A549 (cell line): ENCODE data around the gene ARHGEF1. TPM values are rescaled to one million over a fixed set of nuclear protein-coding genes. Genes with fewer than 3 reads are reported as not detected.

Experiments
- ATAC-seq, 2 experiments: fragments of 200-7000 bp in 1 of 2; fragments of >200 bp in 1 of 2; cut with Nextera tagmentation in 1 of 2; cut with Tn5 transposase in 1 of 2; 3 replicates each; pipeline versions ENCODE4 v1.8.0 to v1.9.1; 2018 to 2020; ENCODE audit warnings: mild to moderate bottlenecking in 1 of 2, moderate library complexity in 1 of 2
- CTCF ChIA-PET: fragments of 300-600 bp; sonication (Branson Sonifier 250); formaldehyde crosslinking; extraction: SDS; loops from one replicate; lab custom pipeline; 2021; ENCODE audit warnings: antibody characterized with exemption, inconsistent platforms; lab: Yijun Ruan, JAX
- POLR2A ChIA-PET: fragments of 350-600 bp; formaldehyde crosslinking; extraction: SDS; loops from one replicate; lab custom pipeline; 2021; ENCODE audit warnings: antibody characterized with exemption, inconsistent platforms; lab: Yijun Ruan, JAX
- DNase-seq, 2 experiments: peaks; one replicate each; pipeline versions ENCODE4 v3.0.0 to v3.0.0-alpha.2; 2011 to 2016; ENCODE audit warnings: low read depth in 1 of 2, low spot score in 1 of 2
- FAIRE-seq: peaks from 2 replicates; lab custom pipeline; 2011; peaks lifted over from hg19 to GRCh38; lab: Jason Lieb, UNC
- H3K27ac ChIP-seq, 2 experiments: fragments of >200 bp; sonication (Bioruptor Twin); formaldehyde crosslinking; 3 replicates each; pipeline ENCODE4 v1.5.1; 2016 to 2017
- H3K4me1 ChIP-seq: fragments of >200 bp; sonication (Bioruptor Twin); formaldehyde crosslinking; 3 replicates; pipeline ENCODE4 v1.6.1; 2016
- H3K4me2 ChIP-seq: fragments of >200 bp; sonication (Bioruptor Twin); formaldehyde crosslinking; 3 replicates; pipeline ENCODE4 v1.6.1; 2016
- H3K4me3 ChIP-seq: fragments of >200 bp; sonication (Bioruptor Twin); formaldehyde crosslinking; 3 replicates; pipeline ENCODE4 v1.5.1; 2016
- H3K9me3 ChIP-seq: fragments of >200 bp; sonication (Bioruptor Twin); formaldehyde crosslinking; 3 replicates; pipeline ENCODE4 v1.6.1; 2016
- BHLHE40 ChIP-seq: IDR thresholded peaks from 2 replicates; pipeline ENCODE4 v1.6.1; 2012; ENCODE audit warnings: low read depth, low read length, inconsistent platforms
- CBX8 ChIP-seq: fragments of 200-600 bp; sonication (generic); IDR thresholded peaks from 2 replicates; pipeline ENCODE4 v1.6.1; 2016
- E2F6 ChIP-seq: IDR thresholded peaks from 2 replicates; pipeline ENCODE4 v1.6.1; 2012; ENCODE audit warnings: low read depth, borderline replicate concordance
- EHMT2 ChIP-seq: fragments of 200-600 bp; sonication (generic); IDR thresholded peaks from 2 replicates; pipeline ENCODE4 v1.6.1; 2016; ENCODE audit warnings: antibody characterized with exemption, low read depth, mild to moderate bottlenecking, moderate library complexity
- ELK1 ChIP-seq: fragments of 150-350 bp; IDR thresholded peaks from 2 replicates; pipeline ENCODE4 v1.6.1; 2014; ENCODE audit warnings: low read depth, mild to moderate bottlenecking, low read length
- EP300 ChIP-seq, 2 experiments: fragments of >200 bp; sonication (Bioruptor Twin); formaldehyde crosslinking; IDR thresholded peaks; 2 replicates in 1 of 2; 3 replicates in 1 of 2; pipeline ENCODE4 v1.6.1; 2016 to 2017
- FOSB ChIP-seq: fragments of 250-450 bp; sonication (Bioruptor Pico); IDR thresholded peaks from 2 replicates; pipeline ENCODE4 v1.5.0; 2020; ENCODE audit warnings: mild to moderate bottlenecking, moderate library complexity
- HDAC2 ChIP-seq: fragments of 200-600 bp; sonication (generic); IDR thresholded peaks from 2 replicates; pipeline ENCODE4 v1.6.1; 2016
- HES2 ChIP-seq: fragments of >200 bp; sonication (Bioruptor Twin); formaldehyde crosslinking; IDR thresholded peaks from 2 replicates; pipeline ENCODE4 v1.6.1; 2016
- HMGXB4 ChIP-seq: fragments of 250-450 bp; sonication (Bioruptor Pico); IDR thresholded peaks from 2 replicates; pipeline ENCODE4 v1.5.0; 2021; ENCODE audit warnings: mild to moderate bottlenecking, moderate library complexity, borderline replicate concordance
- HOXA7 ChIP-seq: fragments of 250-450 bp; sonication (Bioruptor Pico); IDR thresholded peaks from 2 replicates; pipeline ENCODE4 v1.5.0; 2020; ENCODE audit warnings: mild to moderate bottlenecking, moderate library complexity
- HOXB13 ChIP-seq: fragments of 250-450 bp; sonication (Bioruptor Pico); IDR thresholded peaks from 2 replicates; pipeline ENCODE4 v1.5.0; 2020; ENCODE audit warnings: low read depth, mild to moderate bottlenecking, moderate library complexity
- JUN ChIP-seq, 2 experiments: fragments of >200 bp; sonication (Bioruptor Twin); formaldehyde crosslinking; IDR thresholded peaks; 2 replicates in 1 of 2; 3 replicates in 1 of 2; pipeline ENCODE4 v1.6.1; 2016 to 2017
- JUNB ChIP-seq: fragments of >200 bp; sonication (Bioruptor Twin); formaldehyde crosslinking; IDR thresholded peaks from 2 replicates; pipeline ENCODE4 v1.6.1; 2016
- KDM1A ChIP-seq: fragments of 200-600 bp; sonication (generic); IDR thresholded peaks from 2 replicates; pipeline ENCODE4 v1.6.1; 2016; ENCODE audit warnings: low read depth, mild to moderate bottlenecking
- MAFK ChIP-seq: fragments of 450-650 bp; IDR thresholded peaks from 2 replicates; pipeline ENCODE4 v1.6.1; 2014; ENCODE audit not compliant: partially characterized antibody
- MAX ChIP-seq: IDR thresholded peaks from 2 replicates; pipeline ENCODE4 v1.6.1; 2012
- MAZ ChIP-seq: fragments of 150-350 bp; IDR thresholded peaks from 2 replicates; pipeline ENCODE4 v1.6.1; 2014; ENCODE audit warnings: antibody characterized with exemption, low read depth, low read length, borderline replicate concordance
- MYC ChIP-seq: IDR thresholded peaks from 2 replicates; pipeline ENCODE4 v1.6.1; 2012; ENCODE audit warnings: mild to moderate bottlenecking, inconsistent platforms, low read length, improper control_type of control experiment, borderline replicate concordance
- NFE2L2 ChIP-seq: fragments of 150-350 bp; conservative IDR thresholded peaks from 2 replicates; pipeline ENCODE4 v1.6.1; 2014; ENCODE audit warnings: low read length
- NPAS2 ChIP-seq: fragments of 250-450 bp; sonication (Bioruptor Pico); IDR thresholded peaks from 2 replicates; pipeline ENCODE4 v1.8.0; 2022; ENCODE audit warnings: mild to moderate bottlenecking, moderate library complexity, borderline replicate concordance
- NR3C1 ChIP-seq: fragments of >200 bp; sonication (Bioruptor Twin); formaldehyde crosslinking; IDR thresholded peaks from 3 replicates; pipeline ENCODE4 v1.6.1; 2017
- PBX3 ChIP-seq: IDR thresholded peaks from 2 replicates; pipeline ENCODE4 v1.6.1; 2012
- PHF8 ChIP-seq: fragments of 200-600 bp; sonication (generic); IDR thresholded peaks from 2 replicates; pipeline ENCODE4 v1.6.1; 2016; ENCODE audit warnings: low read depth, mild to moderate bottlenecking, antibody characterized with exemption, moderate library complexity, borderline replicate concordance
- POLR2AphosphoS2 ChIP-seq: conservative IDR thresholded peaks from 2 replicates; pipeline ENCODE4 v1.6.1; 2012; ENCODE audit warnings: low read length, improper control_type of control experiment, inconsistent platforms
- RAD21 ChIP-seq, 2 experiments: fragments of >200 bp in 1 of 2; sonication (Bioruptor Twin) in 1 of 2; formaldehyde crosslinking in 1 of 2; IDR thresholded peaks in 1 of 2; conservative IDR thresholded peaks in 1 of 2; 2 replicates in 1 of 2; 3 replicates in 1 of 2; pipeline ENCODE4 v1.6.1; 2012 to 2018; ENCODE audit warnings: inconsistent platforms in 1 of 2
- SMC3 ChIP-seq: fragments of >200 bp; sonication (Bioruptor Twin); formaldehyde crosslinking; IDR thresholded peaks from 3 replicates; pipeline ENCODE4 v1.6.1; 2018; ENCODE audit warnings: inconsistent platforms
- SREBF2 ChIP-seq: fragments of 450-650 bp; IDR thresholded peaks from 2 replicates; pipeline ENCODE4 v1.6.1; 2014; ENCODE audit warnings: mild to moderate bottlenecking, moderate library complexity
- TP53 ChIP-seq: fragments of 250-450 bp; sonication (Bioruptor Pico); IDR thresholded peaks from 2 replicates; pipeline ENCODE4 v1.5.0; 2021; ENCODE audit warnings: mild to moderate bottlenecking, moderate library complexity
- ZFP36 ChIP-seq: fragments of 450-650 bp; IDR thresholded peaks from 2 replicates; pipeline ENCODE4 v1.6.1; 2014; ENCODE audit warnings: borderline replicate concordance; ENCODE audit not compliant: partially characterized antibody
- WGBS: methylation state at CpG from one replicate; pipeline ENCODE4 v1.1.6; 2017; ENCODE audit errors: missing lambda C conversion rate; 5-methylcytosine and 5-hydroxymethylcytosine counted together
- polyA plus RNA-seq, 4 experiments: library from polyadenylated mRNA; depleted of rRNA in 3 of 4; stranded (reverse); fragments of >200 nt; fragmentation: RNase III in 1 of 4; extraction: RNeasy Plus Mini Kit Qiagen cat#74134 plus additional on column Dnase treatment in 1 of 4; gene quantifications; 2 replicates in 3 of 4; 3 replicates in 1 of 4; pipeline ENCODE4 v1.2.3, GENCODE V29; 2011 to 2017

The ARHGEF1 gene
- polyA plus RNA-seq, 2 of the 4 experiments (the other 2 are of a cell fraction): 38.0 to 84.2 TPM

- POLR2A ChIA-PET: interaction anchor here (0.6 kb wide), 1 partner anchor 38 kb away, joined by 3 read pairs; the partner anchor contains the start of gene RPS19
- FAIRE-seq (no peak), DNase-seq (no peak), ATAC-seq (no peak)
- CTCF ChIA-PET: interaction anchor here (1.0 to 2.9 kb wide), 7 partner anchors 14 to 59 kb away, joined by 3 to 9 read pairs (median 4); no protein-coding TSS in a partner anchor
- peaks cover 18% of the 10 kb centered on the region for H3K4me1 ChIP-seq
- H3K27ac ChIP-seq: no peak overlapping the region
- no peak for TF ChIP-seq HMGXB4
- TF ChIP-seq MAZ: no peak
- TF ChIP-seq HDAC2: no peak
- no peak for TF ChIP-seq HOXB13
- no peak for TF ChIP-seq POLR2AphosphoS2
- no peak for TF ChIP-seq HOXA7 (CRISPR knock-in tag)
- no peak for TF ChIP-seq TP53 (CRISPR knock-in tag)
- TF ChIP-seq NPAS2 (CRISPR knock-in tag): no peak
- TF ChIP-seq SMC3: no peak
- no peak for TF ChIP-seq ZFP36
- TF ChIP-seq RAD21 (conservative IDR thresholded peaks at IDR 0.05 in 1 of 2, IDR thresholded peaks at IDR 0.05 in 1 of 2): no peak
- no peak for TF ChIP-seq ELK1
- no peak for TF ChIP-seq EP300 (IDR thresholded peaks at IDR 0.05)
- TF ChIP-seq MAFK: no peak
- no peak for TF ChIP-seq SREBF2
- TF ChIP-seq BHLHE40: no peak
- no peak for TF ChIP-seq MAX
- H3K9me3 ChIP-seq: no peaks in the 10 kb centered on the region
- 94% methylated on average over 15 of the region's 15 CpGs for WGBS
- no peak overlapping the region for H3K4me2 ChIP-seq
- H3K4me3 ChIP-seq: no peak overlapping the region
Measured at GRCh38 chr19:41898235-41898634, 15.3 kb downstream of the ARHGEF1 start.

GRCh38 chr19:41901707-41902360 is 18.9 kb downstream of the ARHGEF1 start:
- TF ChIP-seq PHF8 (no peak), NPAS2 (CRISPR knock-in tag) (no peak), TP53 (CRISPR knock-in tag) (no peak), FOSB (CRISPR knock-in tag) (no peak), MAFK (no peak), KDM1A (no peak)
- TF ChIP-seq, all 56 proteins: peak for 0
- Histone ChIP-seq H3K9me3 (no peaks in the 10 kb centered on the region), H3K4me3 (no peak overlapping the region), H3K27ac (no peak overlapping the region), H3K4me2 (no peak overlapping the region), H3K4me1 (peaks cover 40% of the 10 kb centered on the region)
- 91% methylated on average over 21 of the region's 21 CpGs for WGBS
- ATAC-seq (no peak), FAIRE-seq (no peak), DNase-seq (no peak)
- POLR2A ChIA-PET: interaction anchor here (1.0 to 1.2 kb wide), 2 partner anchors 10 to 42 kb away, joined by 3 to 5 read pairs; partner anchors contain the start of gene RPS19
- CTCF ChIA-PET: interaction anchor here (0.5 to 4.1 kb wide), 16 partner anchors 8 to 492 kb away, joined by 3 to 15 read pairs (median 4); partner anchors contain the start of gene ERFL

- H3K9me3 ChIP-seq: no peaks in the 10 kb centered on the region
- WGBS: 90% methylated on average over 17 of the region's 17 CpGs
- no peak overlapping the region for H3K4me2 ChIP-seq
- ATAC-seq (no peak), DNase-seq (no peak), FAIRE-seq (no peak)
- no peak overlapping the region for H3K4me3 ChIP-seq
- TF ChIP-seq E2F6 (no peak), JUN (IDR thresholded peaks at IDR 0.05) (no peak), JUNB (no peak), MYC (no peak), HES2 (no peak), NR3C1 (no peak), NFE2L2 (no peak), MAFK (no peak), EHMT2 (no peak), HOXA7 (CRISPR knock-in tag) (no peak), ZFP36 (no peak), CBX8 (no peak), POLR2AphosphoS2 (no peak), PBX3 (no peak)
- ChIA-PET POLR2A (interaction anchor here (1.0 to 1.2 kb wide), 2 partner anchors 9 to 43 kb away, joined by 3 to 5 read pairs; partner anchors contain the start of gene RPS19), CTCF (interaction anchor here (0.6 to 4.1 kb wide), 17 partner anchors 10 to 332 kb away, joined by 3 to 15 read pairs (median 4); partner anchors contain the start of gene ERFL)
- no peak overlapping the region for H3K27ac ChIP-seq
- H3K4me1 ChIP-seq: peaks cover 46% of the 10 kb centered on the region
Measured at GRCh38 chr19:41902594-41902993, 19.6 kb downstream of the ARHGEF1 start.
